GM08714 (cell line): ENCODE results near the gene PDPK1.
"Not testable (repeated sequence)": the region's sequence is repeated elsewhere in the genome, so short reads cannot be mapped to it uniquely, and the experiment has no call there.

Experiments
- H3K4me3 ChIP-seq: fragments of 200-500 bp; sonication (Bioruptor generic); 2 replicates; pipeline ENCODE4 v1.5.1; 2014; ENCODE audit warnings: mild to moderate bottlenecking, low read length, inconsistent platforms
- ZNF274 ChIP-seq: IDR thresholded peaks from 2 replicates; pipeline ENCODE4 v1.6.1; 2012; ENCODE audit warnings: mild to moderate bottlenecking, low read depth, low read length

Gene PDPK1

DNA sequence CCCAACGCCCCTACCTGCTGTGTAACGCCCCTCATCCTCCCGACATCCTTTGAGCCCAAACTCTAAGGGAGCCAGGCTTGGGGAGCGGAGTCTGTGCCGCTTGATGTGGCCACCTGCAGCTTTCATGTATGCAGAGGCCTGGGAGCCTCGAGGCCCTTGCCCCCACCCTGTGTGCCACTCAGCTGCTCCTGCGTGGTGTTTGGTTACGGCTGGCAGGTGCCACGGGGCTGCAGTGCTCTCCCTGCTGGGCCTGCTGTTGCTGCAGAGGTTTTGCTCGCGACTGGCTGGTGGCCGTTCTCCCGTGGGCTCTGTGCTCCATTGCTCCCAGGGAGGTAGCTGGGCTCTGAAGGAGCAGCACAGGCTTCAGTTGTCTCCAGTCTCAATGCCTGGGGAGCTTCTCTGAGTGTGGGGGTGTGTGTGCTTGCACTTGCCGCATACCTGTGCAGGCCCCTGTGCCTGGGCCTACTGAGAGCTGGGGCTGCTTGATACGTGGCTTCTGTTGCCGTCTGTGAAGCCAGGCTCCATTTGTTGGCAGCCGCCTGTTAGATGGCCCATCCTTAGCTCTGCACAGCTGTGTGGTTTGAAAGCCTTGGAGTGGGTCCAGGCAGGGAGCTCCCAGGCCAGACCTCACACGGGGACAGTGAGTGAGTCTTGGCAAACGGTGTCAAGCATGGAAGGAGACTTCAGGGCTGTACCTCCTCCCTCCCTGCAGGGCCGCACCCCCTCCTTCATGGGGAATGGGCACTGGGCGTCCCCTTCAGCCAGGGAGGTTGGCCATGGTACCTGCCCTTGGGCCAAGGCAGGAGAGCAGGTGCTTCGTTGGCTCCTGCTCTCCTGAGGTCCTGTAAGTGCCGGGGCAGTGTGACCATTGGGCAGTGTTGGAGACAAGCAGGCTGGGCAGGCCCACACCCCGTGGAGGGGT lies 47.2 kb downstream of the PDPK1 start:
- TF ChIP-seq ZNF274 = no peak
- no peak overlapping the region for H3K4me3 ChIP-seq

DNA sequence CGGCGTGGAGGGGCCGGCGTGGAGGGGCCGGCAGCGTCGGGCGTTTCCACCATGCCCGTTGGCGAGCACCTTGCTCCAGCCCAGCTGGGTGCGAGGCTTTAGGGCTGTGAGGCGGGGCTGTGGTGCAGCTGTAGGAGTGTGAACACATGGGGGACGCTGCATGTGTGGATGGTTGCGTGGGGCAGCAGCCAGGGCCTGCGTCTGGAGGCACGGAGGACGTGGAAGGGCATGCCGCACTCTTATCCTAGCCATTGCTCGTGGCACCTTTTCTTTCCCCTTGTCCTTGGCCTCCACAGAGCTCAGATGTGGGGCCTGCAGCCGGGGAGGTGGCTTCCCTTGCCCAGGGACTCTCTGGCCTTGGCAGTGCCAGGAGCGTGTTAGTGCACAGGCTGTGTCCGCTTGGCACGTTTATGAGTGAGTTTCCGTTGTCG lies 47.8 kb downstream of the PDPK1 start:
- no peak for TF ChIP-seq ZNF274
- H3K4me3 ChIP-seq = no peak overlapping the region

GRCh38 chr16:2586241-2586640 lies 48.4 kb downstream of the PDPK1 start:
- no peak for TF ChIP-seq ZNF274
- no peak overlapping the region for H3K4me3 ChIP-seq

DNA sequence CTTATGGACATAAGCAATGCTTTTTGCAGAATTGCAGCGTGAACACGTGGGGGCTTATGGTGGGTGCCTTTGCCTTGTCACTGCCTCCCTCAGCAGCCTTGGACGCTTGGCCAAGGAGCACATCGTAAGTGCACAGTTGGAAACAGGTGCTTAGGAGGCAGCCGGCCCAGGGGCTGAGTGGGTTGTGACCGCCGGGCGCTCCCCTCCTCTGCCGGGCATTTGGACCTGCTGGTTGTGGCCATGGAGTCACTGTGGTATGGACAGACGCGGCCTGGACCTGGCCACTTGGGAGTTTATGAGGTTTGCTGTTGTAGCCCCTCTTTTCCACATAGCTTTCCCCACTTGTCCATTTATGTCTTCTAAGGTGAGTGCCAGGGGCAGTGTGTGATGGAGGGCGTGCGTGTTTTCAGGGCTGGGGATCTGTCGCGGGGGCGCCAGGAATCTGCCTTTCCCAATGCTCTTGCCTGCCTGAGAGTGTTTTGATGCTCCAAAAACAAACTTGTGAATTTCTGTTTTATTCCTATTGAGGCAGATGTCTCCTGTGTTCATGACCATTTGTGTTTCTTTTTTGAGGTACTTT lies 49.2 kb downstream of the PDPK1 start:
- H3K4me3 ChIP-seq = no peak overlapping the region
- TF ChIP-seq ZNF274 = no peak

DNA sequence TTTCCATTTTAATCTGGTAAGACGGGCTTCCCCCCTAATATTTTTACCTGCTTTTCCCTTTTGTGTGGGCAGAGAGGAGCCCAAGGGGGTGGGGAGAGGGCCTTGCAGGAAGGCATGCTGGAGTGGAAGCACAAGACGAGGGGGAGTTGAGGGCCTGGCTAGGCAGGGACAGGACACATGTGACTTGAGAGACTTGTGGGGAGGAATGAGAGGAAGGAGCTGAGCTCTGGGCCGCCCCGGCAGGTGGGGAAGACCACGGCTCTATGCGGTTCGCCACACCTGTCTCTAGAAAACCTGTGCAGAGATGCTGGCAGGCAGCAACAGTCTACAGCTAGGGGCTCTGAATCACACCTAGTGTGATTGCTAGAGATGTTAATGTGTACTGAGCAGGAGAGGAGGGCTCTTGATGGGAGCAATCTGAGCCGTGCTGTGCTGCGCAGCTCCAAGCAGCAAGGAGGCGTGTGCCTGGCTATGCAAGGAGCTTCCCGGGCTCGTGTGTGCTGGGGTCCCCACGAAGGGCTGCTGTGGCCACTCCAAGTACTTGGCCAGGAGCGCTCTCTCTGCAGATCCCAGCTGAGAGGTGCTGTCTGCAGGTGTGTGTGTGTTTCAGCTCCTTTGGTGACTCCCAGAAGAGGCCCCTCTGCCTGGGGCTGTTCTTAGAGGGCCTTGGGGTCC lies 50.2 kb downstream of the PDPK1 start:
- no peak overlapping the region for H3K4me3 ChIP-seq
- TF ChIP-seq ZNF274 = no peak

DNA sequence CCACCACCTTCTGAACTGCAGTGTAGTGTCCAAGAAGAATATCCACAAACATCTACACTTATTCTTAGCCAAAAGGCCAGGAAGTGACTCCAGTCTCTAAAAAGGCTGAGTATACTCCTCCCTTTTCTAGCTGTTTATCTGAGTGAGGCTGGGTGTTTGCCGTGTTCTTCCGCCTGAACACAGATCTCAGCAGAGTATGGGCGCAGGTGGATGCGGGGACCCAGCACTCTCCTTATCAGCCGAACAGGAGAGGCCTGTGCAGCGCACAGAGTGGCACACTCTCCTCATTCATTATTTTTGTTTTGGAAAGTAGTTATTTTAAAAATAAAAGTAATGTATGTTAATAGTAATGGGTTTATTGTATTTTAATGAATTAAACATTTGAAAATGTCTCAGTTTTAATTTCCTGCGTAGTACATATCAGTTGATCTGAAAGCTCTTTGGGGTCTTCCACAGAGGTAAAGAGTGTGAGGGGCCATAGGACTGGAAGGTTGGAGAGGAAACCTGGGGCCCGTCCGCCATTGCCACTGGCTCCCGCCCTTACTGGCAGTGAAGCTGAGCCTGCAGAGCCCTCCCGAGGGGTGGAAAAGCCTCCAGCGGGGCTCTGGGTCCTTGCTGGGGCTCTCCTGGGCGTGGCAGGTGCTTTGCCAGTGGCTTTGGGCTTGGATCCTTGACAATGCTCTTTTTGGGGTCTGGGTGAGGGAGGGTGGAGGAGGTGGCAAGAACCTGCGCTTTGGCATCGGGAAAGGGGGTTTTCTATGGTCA lies 53.8 kb downstream of the PDPK1 start:
- no peak for TF ChIP-seq ZNF274
- no peak overlapping the region for H3K4me3 ChIP-seq

GRCh38 chr16:2592786-2593185 lies 55.0 kb downstream of the PDPK1 start:
- no peak for TF ChIP-seq ZNF274
- no peak overlapping the region for H3K4me3 ChIP-seq

DNA sequence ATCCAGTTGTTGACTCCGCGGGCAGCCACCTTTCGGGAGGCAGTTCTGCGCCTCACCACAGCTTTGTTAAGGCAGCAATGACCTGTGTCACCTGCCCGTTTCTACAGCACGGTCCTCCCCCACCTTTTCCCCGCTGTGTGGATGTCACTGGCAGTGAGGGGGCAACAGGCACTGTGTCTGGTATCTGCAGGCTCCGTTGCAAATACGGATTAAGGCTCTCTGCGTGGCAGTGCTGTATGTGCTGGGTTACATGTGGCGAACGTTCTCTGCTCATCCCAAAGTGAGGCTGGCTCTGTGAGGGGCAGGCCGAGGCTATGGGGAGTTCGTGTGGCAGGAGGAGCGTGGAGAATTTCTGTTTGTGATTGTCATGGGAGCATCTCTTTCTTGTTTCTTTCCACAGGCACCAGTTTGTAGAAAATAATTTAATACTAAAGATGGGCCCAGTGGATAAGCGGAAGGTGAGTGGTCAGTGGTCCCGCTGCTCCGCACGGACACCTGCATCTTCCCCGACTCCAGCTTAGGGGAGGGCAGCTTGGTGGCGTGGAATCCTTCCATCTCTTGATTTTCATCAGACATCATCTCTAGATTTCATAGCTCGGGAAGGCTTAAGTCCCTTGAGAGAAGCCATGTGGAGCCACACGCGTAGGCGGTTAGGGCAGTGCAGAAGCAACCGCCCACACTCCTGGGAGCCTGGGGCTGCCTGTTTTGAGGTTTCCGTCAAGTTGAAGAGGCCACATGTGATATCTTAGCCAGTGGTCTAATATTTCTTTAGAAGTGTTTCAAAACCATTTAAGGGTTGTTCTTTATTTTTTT lies 57.8 kb downstream of the PDPK1 start:
- no peak overlapping the region for H3K4me3 ChIP-seq
- TF ChIP-seq ZNF274 = no peak

GRCh38 chr16:2596747-2597559 lies 59.1 kb downstream of the PDPK1 start:
- TF ChIP-seq ZNF274 = no peak
- no peak overlapping the region for H3K4me3 ChIP-seq

GRCh38 chr16:2597560-2597902 lies 59.7 kb downstream of the PDPK1 start:
- no peak for TF ChIP-seq ZNF274
- no peak overlapping the region for H3K4me3 ChIP-seq

- TF ChIP-seq ZNF274 = no peak
- H3K4me3 ChIP-seq = no peak overlapping the region
Measured at GRCh38 chr16:2598133-2598641, 60.4 kb downstream of the PDPK1 start.

GRCh38 chr16:2598723-2599122 lies 60.9 kb downstream of the PDPK1 start:
- no peak for TF ChIP-seq ZNF274
- H3K4me3 ChIP-seq = no peak overlapping the region

GRCh38 chr16:2599165-2599564 lies 61.3 kb downstream of the PDPK1 start:
- H3K4me3 ChIP-seq = not testable (repeated sequence)

GRCh38 chr16:2599785-2600184 lies 62.0 kb downstream of the PDPK1 start:
- not testable (repeated sequence) for H3K4me3 ChIP-seq

- H3K4me3 ChIP-seq = not testable (repeated sequence)
Measured at GRCh38 chr16:2601301-2602025, 63.6 kb downstream of the PDPK1 start.

DNA sequence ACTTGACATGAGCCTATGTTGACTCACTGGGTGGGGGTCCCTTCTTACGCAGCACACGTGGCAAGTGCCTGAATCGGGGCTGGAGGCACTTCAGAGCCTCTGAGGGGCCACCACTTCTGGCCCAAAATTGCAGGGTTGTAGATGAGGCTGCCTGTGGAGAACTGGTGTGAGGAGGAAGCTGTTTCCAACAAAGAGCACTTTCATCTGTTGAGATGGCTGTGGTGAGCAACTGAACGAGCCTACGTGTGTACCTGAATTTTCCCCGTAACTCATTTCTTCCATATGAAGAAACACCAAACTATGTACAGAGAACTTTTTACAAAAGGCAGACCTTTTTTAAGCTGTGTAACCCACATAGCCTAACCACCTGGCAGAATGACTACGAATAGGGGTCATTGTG lies 64.4 kb downstream of the PDPK1 start:
- not testable (repeated sequence) for H3K4me3 ChIP-seq
